HG03108 (cell line): Measurements from ENCODE around the gene CACNA1A.
"Not testable (repeated sequence)": the region's sequence is repeated elsewhere in the genome, so short reads cannot be mapped to it uniquely, and the experiment has no call there.

Experiments used
- ATAC-seq: cut with Tn5 transposase; IDR thresholded peaks from one replicate; pipeline ENCODE4 v1.9.1; 2021; ENCODE audit warnings: moderate library complexity; ENCODE audit not compliant: unreplicated experiment

CACNA1A gene

GRCh38 chr19:13172346-13173138 is 333.7 kb downstream of the CACNA1A start:
- no peak for ATAC-seq

DNA sequence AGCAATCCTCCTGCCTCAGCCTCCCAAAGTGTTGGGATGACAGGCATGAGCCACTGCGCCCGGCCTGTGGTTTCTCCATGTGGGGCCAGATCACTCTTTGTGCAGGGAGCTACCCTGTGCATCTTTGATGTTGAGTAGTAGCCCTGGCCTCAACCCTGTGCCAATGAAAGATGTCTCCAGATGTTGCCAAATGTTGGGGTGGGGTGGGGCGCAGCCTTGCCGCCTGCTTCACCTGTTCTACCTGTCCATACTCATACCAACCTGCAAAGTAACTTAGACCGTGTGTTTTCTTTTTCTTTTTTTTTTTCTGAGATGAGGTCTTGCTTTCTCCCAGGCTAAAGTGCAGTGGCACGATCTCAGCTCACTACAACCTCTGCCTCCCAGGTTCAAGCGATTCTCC is 335.1 kb downstream of the CACNA1A start:
- no peak for ATAC-seq

- ATAC-seq, result no peak
Observed at GRCh38 chr19:13169769-13170168, 336.5 kb downstream of the CACNA1A start.

DNA sequence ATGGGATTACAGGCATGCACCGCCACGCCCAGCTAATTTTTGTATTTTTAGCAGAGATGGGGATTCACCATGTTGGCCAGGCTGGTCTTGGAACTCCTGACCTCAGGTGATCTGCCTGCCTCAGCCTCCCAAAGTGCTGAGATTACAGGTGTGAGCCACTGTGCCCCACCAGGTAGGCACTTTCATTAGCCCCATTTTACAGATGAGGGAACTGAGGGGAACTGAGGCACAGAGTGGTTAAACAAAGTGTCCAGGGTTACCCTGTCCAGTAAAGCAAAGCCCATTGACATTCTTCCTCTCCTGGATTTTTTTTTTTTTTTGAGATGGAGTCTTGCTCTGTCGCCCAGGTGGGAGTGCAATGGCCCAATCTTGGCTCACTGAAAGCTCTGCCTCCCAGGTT is 340.1 kb downstream of the CACNA1A start:
- not testable (repeated sequence) for ATAC-seq

DNA sequence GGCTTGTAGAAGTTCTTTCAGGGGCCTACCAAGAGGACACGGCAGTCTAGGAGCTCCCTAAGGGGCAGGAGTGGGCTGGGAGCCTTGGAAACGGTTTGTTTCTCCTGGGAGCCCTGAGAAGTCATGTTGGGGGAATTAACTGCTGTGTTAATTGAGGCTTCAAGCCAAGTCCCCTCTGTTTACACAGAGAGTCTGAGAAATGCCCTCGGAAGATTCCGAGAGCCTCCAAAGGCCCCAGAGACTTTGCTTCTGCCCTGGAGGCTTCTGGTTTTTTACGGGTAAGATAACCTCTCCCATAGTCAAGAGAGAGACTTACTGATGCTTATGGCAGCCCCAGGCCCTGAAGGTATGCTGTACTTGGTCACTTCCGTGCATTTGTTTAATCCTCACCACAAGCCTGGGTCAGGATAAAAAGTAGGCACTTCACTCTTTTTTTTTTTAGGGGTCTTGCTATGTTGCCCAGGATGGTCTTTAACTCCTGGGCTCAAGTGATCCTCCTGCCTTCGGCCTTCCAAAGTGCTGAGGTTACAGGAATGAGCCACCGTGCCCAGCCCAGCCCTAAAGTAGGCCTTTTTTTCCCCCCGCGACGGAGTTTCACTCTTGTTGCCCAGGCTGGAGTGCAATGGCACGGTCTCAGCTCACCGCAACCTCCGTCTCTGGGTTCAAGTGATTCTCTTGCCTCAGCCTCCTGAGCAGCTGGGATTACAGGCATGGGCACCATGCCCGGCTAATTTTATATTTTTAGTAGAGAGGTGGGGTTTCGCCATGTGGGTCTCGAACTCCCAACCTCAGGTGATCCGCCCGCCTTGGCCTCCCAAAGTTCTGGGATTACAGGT is 340.9 kb downstream of the CACNA1A start:
- no peak for ATAC-seq

DNA sequence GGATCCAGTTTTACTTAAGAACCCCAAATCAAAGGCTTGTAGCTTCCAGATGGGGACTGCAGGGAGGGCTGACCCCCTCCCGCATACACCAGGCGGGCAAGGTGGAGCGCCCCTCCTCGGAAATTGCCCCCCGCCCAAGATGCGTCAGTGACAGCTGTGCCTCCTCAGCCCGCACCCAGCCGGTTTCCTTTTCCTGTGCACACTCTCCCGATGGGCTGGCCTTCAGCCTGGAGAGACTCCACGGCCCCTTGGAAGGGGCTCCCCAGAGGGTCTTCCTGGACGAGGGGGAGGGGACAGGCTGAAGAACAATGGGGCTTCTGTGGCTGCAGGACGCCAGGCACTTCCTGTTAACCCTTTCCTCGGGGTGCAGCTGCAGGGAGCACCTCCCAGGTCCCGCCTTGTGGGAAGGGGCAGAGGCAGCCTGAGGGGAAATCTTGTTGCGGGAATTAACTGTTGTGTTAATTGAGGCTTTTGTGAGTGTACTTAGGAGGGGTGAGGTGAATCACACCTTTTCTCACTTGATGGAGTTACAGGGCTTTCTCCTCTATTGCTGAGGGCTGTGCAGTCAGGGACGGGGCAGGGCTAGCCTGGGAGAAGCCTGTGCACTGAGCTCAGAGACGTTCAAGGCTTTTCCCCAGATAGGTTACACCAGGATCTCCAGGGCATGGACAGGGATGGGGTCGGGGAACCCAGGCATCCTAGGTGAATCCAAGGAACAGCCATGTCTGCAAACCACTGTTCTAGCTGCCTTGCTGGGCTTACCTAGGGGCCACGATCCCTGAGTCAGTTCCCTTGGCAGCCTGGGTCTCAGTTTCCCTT is 341.7 kb downstream of the CACNA1A start:
- no peak for ATAC-seq

DNA sequence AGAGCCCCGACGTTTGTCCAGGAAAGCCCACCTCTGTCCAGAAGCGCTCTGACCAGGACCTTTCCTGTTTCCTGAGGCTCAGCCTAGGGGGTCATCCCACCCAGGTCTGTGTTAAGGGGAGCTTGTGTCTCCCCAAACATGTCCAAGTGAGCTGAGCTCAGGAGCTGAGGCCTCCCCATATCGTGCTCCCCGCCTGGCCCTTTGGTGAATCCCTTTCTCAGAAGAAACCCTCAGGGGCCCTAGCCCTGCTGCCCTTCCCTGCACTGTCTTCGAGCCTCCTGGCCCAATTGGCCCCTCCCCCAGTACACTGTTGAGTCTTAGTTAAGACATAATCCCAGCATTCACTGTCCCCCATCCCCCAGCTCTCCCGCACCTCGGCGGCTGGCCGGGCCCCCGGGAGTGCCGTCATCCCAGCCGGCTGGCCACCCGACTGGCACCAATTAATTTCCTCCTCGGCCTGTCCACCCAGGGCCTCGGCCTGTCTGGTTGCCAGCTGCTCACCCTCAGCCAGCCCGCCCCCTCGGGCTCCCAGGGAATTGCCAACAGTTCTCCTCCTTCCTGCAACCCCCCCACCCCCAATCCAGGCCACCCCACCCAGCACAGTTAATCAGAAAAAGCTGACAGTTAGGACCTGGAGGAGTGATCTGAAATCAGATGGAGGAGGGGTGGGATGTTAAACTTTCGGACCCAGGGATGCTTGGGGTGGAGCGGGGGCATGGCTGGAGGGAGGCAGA is 342.5 kb downstream of the CACNA1A start:
- ATAC-seq, result no peak

DNA sequence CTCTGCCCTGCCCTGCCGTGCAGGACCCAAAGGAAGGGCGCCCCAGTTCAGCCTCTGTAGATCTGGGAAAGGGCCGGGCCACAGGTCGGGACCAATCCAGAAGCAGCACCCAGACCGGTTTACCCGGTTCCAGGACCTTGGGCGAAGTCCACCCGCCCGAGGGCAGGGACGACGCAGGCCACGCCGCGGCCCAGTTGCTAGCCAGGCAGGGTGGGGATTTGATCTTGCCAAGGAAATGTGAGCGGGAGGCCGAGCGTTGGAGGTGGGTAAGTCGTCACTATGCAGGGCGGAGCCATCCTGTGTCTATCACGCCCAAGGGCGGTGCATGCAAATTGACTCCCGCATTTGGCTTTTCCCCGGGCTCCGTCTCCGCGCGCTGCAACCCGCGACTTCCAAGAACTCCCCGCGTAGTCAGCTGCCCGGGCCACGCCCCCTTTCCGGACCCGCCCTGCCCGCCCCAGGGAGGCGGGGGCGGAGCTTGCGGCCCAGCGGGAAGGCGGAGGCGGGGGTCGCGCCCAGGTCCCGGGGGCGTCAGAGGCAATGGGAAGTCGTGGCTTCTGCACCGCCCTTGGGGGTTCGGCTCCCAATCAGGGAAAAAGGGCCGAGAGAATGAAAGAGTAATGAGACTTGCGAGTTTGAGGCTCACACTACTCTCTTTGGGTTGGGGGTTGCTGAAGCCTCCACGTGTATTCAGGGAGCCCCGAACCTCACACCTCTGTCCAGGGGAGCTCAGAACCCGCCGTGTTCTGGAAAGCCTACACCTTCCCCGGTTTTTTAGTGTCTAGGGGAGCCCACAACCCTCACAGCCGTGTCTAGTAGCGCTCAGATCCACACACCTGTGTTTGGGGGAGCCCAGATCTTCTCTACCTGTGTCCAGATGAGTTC is 343.3 kb downstream of the CACNA1A start:
- peak; percentile 45 for ATAC-seq

- no peak for ATAC-seq
Observed at GRCh38 chr19:13160557-13160956, 345.7 kb downstream of the CACNA1A start.

GRCh38 chr19:13159713-13160112 is 346.6 kb downstream of the CACNA1A start:
- ATAC-seq, result no peak
